Measurements from ENCODE around the gene TMBIM1. TPM values are rescaled to one million over a fixed set of nuclear protein-coding genes. Genes with fewer than 3 reads are reported as not detected.
A peak's percentile ranks its signal among the peaks of the same experiment; 100 is the strongest.

TMBIM1 gene
- total RNA-seq, 4 donors from 2014 or later, result 234 to 370 (median 319) TPM

DNA sequence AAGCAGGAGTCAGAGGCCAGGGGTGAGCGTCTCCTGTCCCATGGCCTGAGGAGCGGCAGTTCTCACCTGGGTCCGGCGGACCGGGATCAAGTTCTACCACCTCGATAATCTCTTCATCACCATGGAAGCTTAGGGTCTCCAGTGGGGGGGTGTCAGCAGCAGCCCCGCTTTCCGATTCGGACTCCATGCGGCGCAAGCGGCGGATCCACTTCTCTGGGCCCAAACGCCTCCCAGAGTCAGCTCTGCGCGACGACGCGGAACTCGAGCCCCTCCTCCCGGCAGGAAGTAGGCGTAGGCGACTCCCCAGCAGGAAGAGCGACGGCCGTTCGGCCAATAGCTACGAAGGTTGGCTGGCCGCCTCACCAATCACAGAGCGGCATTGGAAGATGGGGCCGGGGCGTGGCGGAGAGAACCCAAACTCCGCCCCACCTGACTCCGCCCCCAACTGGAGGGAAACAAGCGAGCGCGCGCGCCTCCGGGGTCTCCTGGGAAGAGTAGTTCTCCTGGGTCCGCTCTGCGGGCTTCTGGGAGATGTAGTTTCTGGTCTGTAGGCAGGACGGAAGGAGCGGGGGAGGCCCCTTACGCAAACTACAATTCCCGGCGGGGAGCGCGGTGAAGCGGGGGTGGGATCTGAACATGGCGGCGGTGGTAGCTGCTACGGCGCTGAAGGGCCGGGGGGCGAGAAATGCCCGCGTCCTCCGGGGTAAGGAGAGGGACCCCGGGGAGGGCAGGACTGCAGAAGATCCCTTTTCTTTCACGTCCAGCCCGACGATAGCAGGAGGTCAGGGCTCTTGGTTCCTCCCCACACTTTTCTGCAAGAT, 22.2 kb downstream of the TMBIM1 start, which contains the start of the genes AAMP and PNKD:
Gene AAMP (minus strand): TSS at position 238 of the 821 bp plus-strand sequence. CDS start 51 bp downstream, at position 187.
Gene PNKD (plus strand): TSS at position 620 of the 821 bp plus-strand sequence. CDS start 17 bp downstream, at position 637.
- peak; percentile 100 for DNase-seq (ENCODE audit: low spot score in 2 of 2)
- H3K36me3 ChIP-seq, result peaks cover 43% of the 10 kb centered on the region
- H3K4me3 ChIP-seq, result peak within 1 kb of the TSS; percentile 79
- 0% methylated on average over 37 of the region's 64 CpGs for WGBS
- TF ChIP-seq POLR2AphosphoS5 (IDR thresholded peaks at IDR 0.05) (peak in 2 of 3 donors; percentile 41 to 55), EP300 (IDR thresholded peaks at IDR 0.05) (no peak), POLR2A (IDR thresholded peaks at IDR 0.05) (peak in 1 of 2 donors; percentile 75)
- TF ChIP-seq, protein P1, sequence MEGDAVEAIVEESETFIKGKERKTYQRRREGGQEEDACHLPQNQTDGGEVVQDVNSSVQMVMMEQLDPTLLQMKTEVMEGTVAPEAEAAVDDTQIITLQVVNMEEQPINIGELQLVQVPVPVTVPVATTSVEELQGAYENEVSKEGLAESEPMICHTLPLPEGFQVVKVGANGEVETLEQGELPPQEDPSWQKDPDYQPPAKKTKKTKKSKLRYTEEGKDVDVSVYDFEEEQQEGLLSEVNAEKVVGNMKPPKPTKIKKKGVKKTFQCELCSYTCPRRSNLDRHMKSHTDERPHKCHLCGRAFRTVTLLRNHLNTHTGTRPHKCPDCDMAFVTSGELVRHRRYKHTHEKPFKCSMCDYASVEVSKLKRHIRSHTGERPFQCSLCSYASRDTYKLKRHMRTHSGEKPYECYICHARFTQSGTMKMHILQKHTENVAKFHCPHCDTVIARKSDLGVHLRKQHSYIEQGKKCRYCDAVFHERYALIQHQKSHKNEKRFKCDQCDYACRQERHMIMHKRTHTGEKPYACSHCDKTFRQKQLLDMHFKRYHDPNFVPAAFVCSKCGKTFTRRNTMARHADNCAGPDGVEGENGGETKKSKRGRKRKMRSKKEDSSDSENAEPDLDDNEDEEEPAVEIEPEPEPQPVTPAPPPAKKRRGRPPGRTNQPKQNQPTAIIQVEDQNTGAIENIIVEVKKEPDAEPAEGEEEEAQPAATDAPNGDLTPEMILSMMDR (IDR thresholded peaks at IDR 0.05), result peak in 1 of 2 donors; percentile 18
- H3K9me3 ChIP-seq, result no peaks in the 10 kb centered on the region
- no peaks in the 10 kb centered on the region for H3K27me3 ChIP-seq
- peak within 1 kb of the TSS; percentile 85 for H3K27ac ChIP-seq
- H3K4me1 ChIP-seq, result peaks cover 53% of the 10 kb centered on the region

- peaks cover 51% of the 10 kb centered on the region for H3K36me3 ChIP-seq
- no peaks in the 10 kb centered on the region for H3K9me3 ChIP-seq
- TF ChIP-seq EP300 (IDR thresholded peaks at IDR 0.05) (no peak), POLR2AphosphoS5 (IDR thresholded peaks at IDR 0.05) (no peak), POLR2A (IDR thresholded peaks at IDR 0.05) (no peak)
- TF ChIP-seq, protein P1 (IDR thresholded peaks at IDR 0.05), result no peak
- WGBS, result 98% methylated on average over 6 of the region's 6 CpGs
- DNase-seq (ENCODE audit: low spot score in 2 of 2), result no peak
- no peak overlapping the region for H3K4me3 ChIP-seq
- H3K27ac ChIP-seq, result no peak overlapping the region
- no peaks in the 10 kb centered on the region for H3K27me3 ChIP-seq
- peaks cover 38% of the 10 kb centered on the region for H3K4me1 ChIP-seq
Observed at GRCh38 chr2:218267259-218267658, 25.0 kb downstream of the TMBIM1 start.

DNA sequence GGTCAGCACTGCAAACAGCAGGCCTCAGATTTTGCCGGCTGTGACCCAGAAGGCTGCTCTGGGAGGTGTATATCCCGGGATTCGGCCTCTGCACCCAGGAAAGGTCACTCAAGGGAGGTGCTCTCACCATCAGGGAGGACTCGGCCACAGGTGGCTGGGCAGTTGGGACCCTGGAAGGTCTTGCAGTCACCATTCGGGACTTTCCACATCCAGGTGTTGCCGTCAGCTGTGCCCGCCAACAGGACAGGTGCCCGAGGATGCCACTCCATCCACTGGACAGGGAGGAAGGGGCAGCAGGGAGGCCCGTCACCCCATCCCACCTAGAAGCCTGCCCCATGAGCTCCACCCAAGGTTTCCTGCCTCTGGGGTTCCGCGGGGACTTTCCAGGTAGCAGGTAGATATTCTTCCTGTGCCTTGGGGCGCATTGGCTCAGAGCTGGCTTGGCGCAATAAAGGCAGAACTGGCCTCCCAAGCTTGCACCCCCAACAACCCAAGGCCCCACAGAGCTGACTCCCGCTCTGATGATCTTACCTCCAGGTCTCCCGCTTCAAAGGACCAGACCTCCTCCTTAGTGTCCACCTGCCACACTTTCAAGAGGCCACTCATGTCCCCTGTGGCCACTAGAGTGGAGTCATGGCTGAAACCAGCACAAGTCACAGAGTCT, 25.9 kb downstream of the TMBIM1 start:
- H3K36me3 ChIP-seq, result peaks cover 51% of the 10 kb centered on the region
- TF ChIP-seq EP300 (IDR thresholded peaks at IDR 0.05) (no peak), POLR2AphosphoS5 (IDR thresholded peaks at IDR 0.05) (no peak)
- WGBS, result 91% methylated on average over 15 of the region's 15 CpGs

GRCh38 chr2:218265626-218266025, 26.7 kb downstream of the TMBIM1 start:
- Histone ChIP-seq H3K36me3 (peaks cover 51% of the 10 kb centered on the region), H3K9me3 (no peaks in the 10 kb centered on the region), H3K27me3 (no peaks in the 10 kb centered on the region), H3K27ac (no peak overlapping the region), H3K4me3 (no peak overlapping the region), H3K4me1 (peaks cover 30% of the 10 kb centered on the region)
- WGBS, result 91% methylated on average over 8 of the region's 8 CpGs
- no peak for TF ChIP-seq EP300 (IDR thresholded peaks at IDR 0.05)
- TF ChIP-seq POLR2AphosphoS5 (IDR thresholded peaks at IDR 0.05), result no peak
- TF ChIP-seq POLR2A (IDR thresholded peaks at IDR 0.05), result no peak
- TF ChIP-seq, protein P1 (IDR thresholded peaks at IDR 0.05), result no peak
- DNase-seq (ENCODE audit: low spot score in 2 of 2), result peak in 1 of 2 donors; percentile 52

More for the DNA sequence above, 25.9 kb downstream of the TMBIM1 start:
- no peak overlapping the region for H3K4me3 ChIP-seq
- H3K9me3 ChIP-seq, result no peaks in the 10 kb centered on the region
- no peak overlapping the region for H3K27ac ChIP-seq
- peaks cover 30% of the 10 kb centered on the region for H3K4me1 ChIP-seq
- no peaks in the 10 kb centered on the region for H3K27me3 ChIP-seq
- DNase-seq (ENCODE audit: low spot score in 2 of 2), result peak in 1 of 2 donors; percentile 51

- TF ChIP-seq EP300 (IDR thresholded peaks at IDR 0.05), result no peak
- no peak for TF ChIP-seq POLR2AphosphoS5 (IDR thresholded peaks at IDR 0.05)
- TF ChIP-seq POLR2A (IDR thresholded peaks at IDR 0.05), result no peak
- TF ChIP-seq, protein P1 (IDR thresholded peaks at IDR 0.05), result no peak
- H3K9me3 ChIP-seq, result no peaks in the 10 kb centered on the region
- H3K27me3 ChIP-seq, result no peaks in the 10 kb centered on the region
- peaks cover 36% of the 10 kb centered on the region for H3K4me1 ChIP-seq
- no peak overlapping the region for H3K27ac ChIP-seq
- peaks cover 51% of the 10 kb centered on the region for H3K36me3 ChIP-seq
- H3K4me3 ChIP-seq, result no peak overlapping the region
- peak in 1 of 2 donors; percentile 54 for DNase-seq (ENCODE audit: low spot score in 2 of 2)
- 88% methylated on average over 13 of the region's 22 CpGs for WGBS
Observed at GRCh38 chr2:218264773-218265561, 27.3 kb downstream of the TMBIM1 start.
